CD4-positive, alpha-beta T cell (primary cell): Measurements from ENCODE around the gene STOM. TPM values are rescaled to one million over a fixed set of nuclear protein-coding genes. Genes with fewer than 3 reads are reported as not detected.

ENCODE experiments used
- ATAC-seq: fragments of 200-7000 bp; cut with Tn5 transposase; one replicate; pipeline ENCODE4 v1.10.0; 2022; ENCODE audit warnings: mild to moderate bottlenecking; ENCODE audit not compliant: poor library complexity
- CTCF ChIA-PET: fragments of 350-600 bp; sonication (Branson Sonifier 250); formaldehyde crosslinking; loops from one replicate; lab custom pipeline; 2021; ENCODE audit warnings: antibody characterized with exemption, inconsistent platforms; lab: Charles Lee
- POLR2A ChIA-PET: fragments of 350-600 bp; sonication (Branson Sonifier 250); formaldehyde crosslinking; loops from one replicate; lab custom pipeline; 2021; ENCODE audit warnings: antibody characterized with exemption, inconsistent platforms; lab: Charles Lee
- DNase-seq, 14 experiments: peaks; one replicate each; pipeline ENCODE4 v3.0.0-alpha.2; 2013 to 2020; ENCODE audit warnings: mixed read lengths in 2 of 14
- H3K27ac ChIP-seq, 2 donors: one replicate each; pipeline versions ENCODE4 v1.5.1 to v1.7.0; 2013; ENCODE audit warnings: low read length in 2 of 2, low read depth in 1 of 2, mild to moderate bottlenecking in 1 of 2
- H3K27me3 ChIP-seq, 2 experiments: 1 replicate in 1 of 2; 2 replicates in 1 of 2; pipeline versions ENCODE4 v1.6.1 to v1.7.0; 2013; ENCODE audit warnings: low read length in 2 of 2, control low read depth in 1 of 2, mild to moderate bottlenecking in 1 of 2, moderate library complexity in 1 of 2; ENCODE audit not compliant: insufficient read depth in 2 of 2, control insufficient read depth in 1 of 2
- H3K36me3 ChIP-seq: one replicate; pipeline ENCODE4 v1.6.1; 2013; ENCODE audit warnings: low read length, control low read depth; ENCODE audit not compliant: insufficient read depth
- H3K4me1 ChIP-seq: one replicate; pipeline ENCODE4 v1.6.1; 2013; ENCODE audit warnings: low read length, control low read depth; ENCODE audit not compliant: insufficient read depth
- H3K4me3 ChIP-seq: one replicate; pipeline ENCODE4 v1.5.1; 2013; ENCODE audit warnings: mild to moderate bottlenecking, low read length, moderate library complexity
- H3K9me3 ChIP-seq, 2 experiments: 1 replicate in 1 of 2; 2 replicates in 1 of 2; pipeline versions ENCODE4 v1.6.1 to v1.7.0; 2013; ENCODE audit warnings: low read length in 2 of 2, mild to moderate bottlenecking in 2 of 2, control low read depth in 1 of 2, moderate library complexity in 1 of 2; ENCODE audit not compliant: control insufficient read depth in 1 of 2, insufficient read depth in 1 of 2
- H3K27ac Mint-ChIP-seq: one replicate; pipeline ENCODE4 v1.8.0; 2020; ENCODE audit warnings: mixed read lengths
- H3K27me3 Mint-ChIP-seq: one replicate; pipeline ENCODE4 v1.8.0; 2021; ENCODE audit warnings: mixed read lengths
- H3K36me3 Mint-ChIP-seq: one replicate; pipeline ENCODE4 v1.8.0; 2021; ENCODE audit warnings: low read depth, mixed read lengths
- H3K4me1 Mint-ChIP-seq: one replicate; pipeline ENCODE4 v1.8.0; 2021; ENCODE audit warnings: low read depth, mixed read lengths
- H3K4me3 Mint-ChIP-seq: one replicate; pipeline ENCODE4 v1.8.0; 2020; ENCODE audit warnings: mild to moderate bottlenecking, mixed read lengths
- H3K9me3 Mint-ChIP-seq: one replicate; pipeline ENCODE4 v1.8.0; 2020; ENCODE audit warnings: mixed read lengths
- CTCF ChIP-seq: fragments of 200-600 bp; IDR thresholded peaks from one replicate; pipeline ENCODE4 v1.8.0; 2022; ENCODE audit warnings: antibody characterized with exemption, mild to moderate bottlenecking
- intact Hi-C, 2 experiments: fragments of 100-400 bp; cut with DNase I in 1 of 2; cut with micrococcal nuclease in 1 of 2; formaldehyde crosslinking; loops; one replicate each; pipeline versions ENCODE4 v1.15.1 to v1.9.0; 2023 to 2025; cut with DNase I, micrococcal nuclease
- total RNA-seq, 174 experiments: library from RNA in 2 of 174; stranded (reverse) in 2 of 174; gene quantifications; one replicate each; pipeline ENCODE4 v1.2.3 and lab custom pipeline; 2021 to 2026

Gene STOM
- total RNA-seq, 2 experiments from 2014 or later: 26.1 to 27.9 TPM

DNA sequence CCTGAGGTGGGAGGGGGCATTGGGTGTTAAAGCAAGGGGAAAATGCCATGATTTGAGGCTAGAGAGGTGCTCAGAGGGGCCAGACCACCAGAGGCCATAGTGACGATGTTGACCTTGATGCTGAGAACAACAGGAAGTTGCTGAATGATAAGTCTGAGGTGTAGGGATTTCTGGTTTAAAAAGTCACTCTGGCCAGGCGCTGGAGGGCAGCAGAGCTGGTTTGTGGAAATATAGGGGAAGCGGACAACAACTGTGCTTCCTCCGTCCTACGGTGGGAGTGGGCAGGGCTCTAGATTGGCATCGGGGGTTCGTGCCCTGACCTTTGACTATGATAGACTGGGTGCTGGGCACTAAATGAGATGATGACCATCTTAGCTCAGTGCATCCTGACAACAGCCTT, 44.7 kb downstream of the STOM start:
- ChIA-PET CTCF (no interaction called here), POLR2A (no interaction called here)
- no peaks in the 10 kb centered on the region for H3K9me3 ChIP-seq
- no peaks in the 10 kb centered on the region for H3K27me3 Mint-ChIP-seq
- H3K4me1 ChIP-seq: peaks cover 21% of the 10 kb centered on the region
- ATAC-seq (no peak), DNase-seq (no peak)
- H3K27me3 ChIP-seq: no peaks in the 10 kb centered on the region
- peaks cover 18% of the 10 kb centered on the region for H3K4me1 Mint-ChIP-seq
- TF ChIP-seq CTCF: no peak
- no peak overlapping the region for H3K27ac ChIP-seq
- no peak overlapping the region for H3K4me3 Mint-ChIP-seq
- no peaks in the 10 kb centered on the region for H3K9me3 Mint-ChIP-seq
- no peaks in the 10 kb centered on the region for H3K36me3 Mint-ChIP-seq
- no peaks in the 10 kb centered on the region for H3K36me3 ChIP-seq
- H3K4me3 ChIP-seq: no peak overlapping the region
- H3K27ac Mint-ChIP-seq: no peak overlapping the region
- intact Hi-C loops: no loop called here

- CTCF ChIA-PET: no interaction called here
Measured at GRCh38 chr9:121324755-121325154, 45.3 kb downstream of the STOM start.

DNA sequence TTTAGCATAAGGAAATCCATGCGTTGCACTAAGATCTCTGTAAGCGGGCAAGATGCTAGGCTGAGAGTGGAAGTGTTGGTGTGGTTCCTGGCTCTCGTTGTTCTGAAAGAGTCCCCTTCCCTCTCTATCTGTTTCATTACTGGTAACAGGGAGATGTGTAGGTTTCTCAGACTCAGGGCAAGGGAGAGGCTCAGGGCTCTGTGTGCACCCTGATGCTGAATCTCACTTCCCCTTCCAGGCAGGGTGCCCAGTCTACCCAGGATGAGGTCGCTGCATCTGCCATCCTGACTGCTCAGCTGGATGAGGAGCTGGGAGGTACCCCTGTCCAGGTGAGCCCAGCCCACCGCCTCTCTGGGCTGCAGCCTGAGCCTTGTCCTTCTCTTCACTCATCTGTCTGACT, 45.7 kb downstream of the STOM start:
- no peak for TF ChIP-seq CTCF
- CTCF ChIA-PET: no interaction called here

More at GRCh38 chr9:121324755-121325154, 45.3 kb downstream of the STOM start:
- intact Hi-C loops: loop anchor here in 1 of 2 experiments (5.0 kb wide), 1 partner anchor 567 kb away; no protein-coding TSS in a partner anchor
- no peaks in the 10 kb centered on the region for H3K36me3 Mint-ChIP-seq
- H3K4me1 ChIP-seq: peaks cover 25% of the 10 kb centered on the region
- H3K4me1 Mint-ChIP-seq: peaks cover 18% of the 10 kb centered on the region
- no peak overlapping the region for H3K4me3 ChIP-seq
- POLR2A ChIA-PET: no interaction called here
- no peaks in the 10 kb centered on the region for H3K9me3 Mint-ChIP-seq
- ATAC-seq (no peak), DNase-seq (no peak)
- H3K4me3 Mint-ChIP-seq: no peak overlapping the region
- H3K27ac Mint-ChIP-seq: no peak overlapping the region
- no peaks in the 10 kb centered on the region for H3K27me3 Mint-ChIP-seq
- H3K9me3 ChIP-seq: no peaks in the 10 kb centered on the region
- no peaks in the 10 kb centered on the region for H3K36me3 ChIP-seq
- no peak overlapping the region for H3K27ac ChIP-seq
- no peaks in the 10 kb centered on the region for H3K27me3 ChIP-seq
- TF ChIP-seq CTCF: no peak

More for the DNA sequence above, 45.7 kb downstream of the STOM start:
- no peak overlapping the region for H3K27ac ChIP-seq
- no peak for ATAC-seq
- H3K4me1 ChIP-seq: peaks cover 25% of the 10 kb centered on the region
- peaks cover 18% of the 10 kb centered on the region for H3K4me1 Mint-ChIP-seq
- DNase-seq: no peak
- no peaks in the 10 kb centered on the region for H3K9me3 ChIP-seq
- no peak overlapping the region for H3K27ac Mint-ChIP-seq
- POLR2A ChIA-PET: no interaction called here
- no peaks in the 10 kb centered on the region for H3K36me3 Mint-ChIP-seq
- no peaks in the 10 kb centered on the region for H3K9me3 Mint-ChIP-seq
- no peaks in the 10 kb centered on the region for H3K27me3 Mint-ChIP-seq
- H3K36me3 ChIP-seq: no peaks in the 10 kb centered on the region
- no peak overlapping the region for H3K4me3 ChIP-seq
- no peak overlapping the region for H3K4me3 Mint-ChIP-seq
- no peaks in the 10 kb centered on the region for H3K27me3 ChIP-seq
- intact Hi-C loops: loop anchor here in 1 of 2 experiments (5.0 kb wide), 1 partner anchor 567 kb away; no protein-coding TSS in a partner anchor
